Upper lobe of left lung (tissue), 4 donors: Measurements from ENCODE around the gene SUSD5.

Experiments used
- CTCF ChIP-seq, 6 experiments: fragments of 450-650 bp in 4 of 6; fragments of 200-600 bp in 2 of 6; sonication (generic) in 2 of 6; IDR thresholded peaks; one replicate each; pipeline ENCODE4 v1.5.1; 2016 to 2019; ENCODE audit warnings: antibody characterized with exemption in 6 of 6
- POLR2AphosphoS5 ChIP-seq, 2 donors: sonication (generic); formaldehyde crosslinking; IDR thresholded peaks; one replicate each; pipeline ENCODE4 v1.5.1; 2017; ENCODE audit warnings: antibody characterized with exemption in 2 of 2

- TF ChIP-seq CTCF (IDR thresholded peaks at IDR 0.05) (no peak), POLR2AphosphoS5 (IDR thresholded peaks at IDR 0.05) (no peak)
Measured at GRCh38 chr3:33105341-33105948, 113.2 kb downstream of the SUSD5 start.
